ENCODE measurements around the gene LRRC32.

Gene LRRC32

GRCh38 chr11:76661834-76662434 is 8.6 kb downstream of the LRRC32 start:
- TF ChIP-seq CTCF (IDR thresholded peaks at IDR 0.05; ENCODE audit: low read depth, low read length) = no peak

GRCh38 chr11:76661306-76661751 is 9.2 kb downstream of the LRRC32 start:
- TF ChIP-seq CTCF (IDR thresholded peaks at IDR 0.05; ENCODE audit: low read depth, low read length) = no peak
- no peak for DNase-seq (ENCODE audit: extremely low read depth, low read depth)

More at GRCh38 chr11:76661834-76662434, 8.6 kb downstream of the LRRC32 start:
- no peak for DNase-seq (ENCODE audit: extremely low read depth, low read depth)

GRCh38 chr11:76660533-76661305 is 9.8 kb downstream of the LRRC32 start:
- TF ChIP-seq CTCF (IDR thresholded peaks at IDR 0.05; ENCODE audit: low read depth, low read length) = no peak
- no peak for DNase-seq (ENCODE audit: extremely low read depth, low read depth)

GRCh38 chr11:76659672-76660532 is 10.6 kb downstream of the LRRC32 start:
- no peak for TF ChIP-seq CTCF (IDR thresholded peaks at IDR 0.05; ENCODE audit: low read depth, low read length)
- DNase-seq (ENCODE audit: extremely low read depth, low read depth) = no peak

- TF ChIP-seq CTCF (IDR thresholded peaks at IDR 0.05; ENCODE audit: low read depth, low read length) = no peak
- DNase-seq (ENCODE audit: extremely low read depth, low read depth) = no peak
These were observed 11.6 kb downstream of the LRRC32 start for GRCh38 chr11:76658651-76659650.

GRCh38 chr11:76658231-76658630 is 12.3 kb downstream of the LRRC32 start:
- no peak for TF ChIP-seq CTCF (IDR thresholded peaks at IDR 0.05; ENCODE audit: low read depth, low read length)
- DNase-seq (ENCODE audit: extremely low read depth, low read depth) = no peak
